Measurements from ENCODE around the gene ZSCAN25.
"Not testable (repeated sequence)": the region's sequence is repeated elsewhere in the genome, so short reads cannot be mapped to it uniquely, and the experiment has no call there.

ZSCAN25 gene

DNA sequence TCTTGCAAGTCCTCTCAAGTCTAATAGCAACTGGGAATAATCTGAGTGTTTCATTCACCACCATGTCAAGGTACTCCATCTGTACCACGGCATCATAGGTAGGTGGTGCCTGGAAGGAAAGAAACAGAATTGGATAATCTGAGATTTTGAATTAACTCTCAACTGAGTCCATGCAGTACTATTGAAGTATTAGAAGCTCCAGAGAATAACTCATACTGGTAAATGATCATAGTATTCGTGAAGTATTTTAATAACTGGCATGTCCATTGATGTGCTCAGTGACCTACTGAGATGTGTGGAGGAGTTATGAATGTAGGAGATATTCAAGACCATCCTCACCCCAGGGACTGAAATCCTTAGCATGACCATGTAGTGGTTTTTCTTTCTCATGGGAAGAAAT, 35.9 kb downstream of the ZSCAN25 start:
- DNase-seq = no peak

- not testable (repeated sequence) for DNase-seq
Measured at GRCh38 chr7:99653269-99653668, 36.5 kb downstream of the ZSCAN25 start.

DNA sequence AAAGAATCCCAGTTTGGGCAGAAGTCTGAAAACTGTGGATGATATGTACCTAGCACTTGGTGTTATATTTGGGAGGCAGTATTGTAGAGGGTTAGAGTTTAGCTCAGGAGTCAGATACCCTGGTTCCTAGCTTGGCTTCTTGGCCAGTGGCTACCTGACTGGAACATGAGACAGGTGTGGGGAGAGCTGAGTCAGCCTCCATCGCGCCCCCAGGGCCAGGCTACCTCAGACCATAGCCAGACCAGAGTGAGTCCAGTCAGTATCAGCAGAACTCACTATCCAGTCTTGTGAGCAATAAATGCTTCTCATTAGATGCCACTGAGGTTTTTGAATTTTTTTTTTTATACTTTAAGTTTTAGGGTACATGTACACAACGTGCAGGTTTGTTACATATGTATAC, 37.0 kb downstream of the ZSCAN25 start:
- no peak for DNase-seq

- not testable (repeated sequence) for DNase-seq
Measured at GRCh38 chr7:99654626-99655025, 37.9 kb downstream of the ZSCAN25 start.

DNA sequence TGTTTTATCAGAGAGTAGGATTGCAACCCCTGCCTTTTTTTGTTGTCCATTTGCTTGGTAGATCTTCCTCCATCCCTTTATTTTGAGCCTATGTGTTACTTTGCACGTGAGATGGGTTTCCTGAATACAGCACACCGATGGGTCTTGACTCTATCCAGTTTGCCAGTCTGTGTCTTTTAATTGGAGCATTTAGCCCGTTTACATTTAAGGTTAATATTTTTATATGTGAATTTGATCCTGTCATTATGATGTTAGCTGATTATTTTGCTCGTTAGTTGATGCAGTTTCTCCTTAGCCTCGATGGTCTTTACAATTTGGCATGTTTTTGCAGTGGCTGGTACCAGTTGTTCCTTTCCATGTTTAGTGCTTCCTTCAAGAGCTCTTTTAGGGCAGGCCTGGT, 41.1 kb downstream of the ZSCAN25 start:
- not testable (repeated sequence) for DNase-seq

DNA sequence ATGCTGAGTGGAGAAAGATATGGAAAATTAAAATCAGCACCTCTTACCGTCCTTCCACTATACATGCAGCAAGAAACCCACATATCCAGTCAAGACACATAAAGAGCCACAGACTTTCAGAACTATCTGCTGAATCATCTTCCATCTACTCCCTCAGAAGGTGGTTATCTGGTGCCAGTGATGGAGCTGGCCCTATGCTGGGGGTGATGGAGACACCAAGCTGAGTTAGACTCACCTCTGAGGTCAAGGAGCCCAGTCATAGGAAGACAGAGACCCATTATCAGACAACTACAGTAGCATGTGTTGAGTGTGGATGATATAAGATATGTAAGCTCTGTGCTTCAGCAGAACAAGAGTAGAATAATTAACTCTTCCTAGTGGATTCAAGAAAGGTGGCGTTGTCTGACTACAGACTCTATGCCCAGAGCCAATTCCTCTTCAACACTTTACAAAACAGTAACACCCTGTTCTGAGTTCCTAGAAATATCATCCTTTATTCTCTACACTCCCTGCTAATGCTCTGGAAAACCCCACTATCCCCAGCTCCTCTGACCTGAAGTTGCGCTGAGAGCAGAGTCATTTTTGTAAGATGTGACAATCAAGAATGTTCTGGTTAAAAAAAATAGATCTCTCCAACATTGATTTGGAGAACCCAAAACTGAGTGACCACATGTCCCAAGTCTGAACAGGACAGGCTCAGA, 48.7 kb downstream of the ZSCAN25 start:
- no peak for DNase-seq

GRCh38 chr7:99666013-99666395, 49.3 kb downstream of the ZSCAN25 start:
- no peak for DNase-seq

DNA sequence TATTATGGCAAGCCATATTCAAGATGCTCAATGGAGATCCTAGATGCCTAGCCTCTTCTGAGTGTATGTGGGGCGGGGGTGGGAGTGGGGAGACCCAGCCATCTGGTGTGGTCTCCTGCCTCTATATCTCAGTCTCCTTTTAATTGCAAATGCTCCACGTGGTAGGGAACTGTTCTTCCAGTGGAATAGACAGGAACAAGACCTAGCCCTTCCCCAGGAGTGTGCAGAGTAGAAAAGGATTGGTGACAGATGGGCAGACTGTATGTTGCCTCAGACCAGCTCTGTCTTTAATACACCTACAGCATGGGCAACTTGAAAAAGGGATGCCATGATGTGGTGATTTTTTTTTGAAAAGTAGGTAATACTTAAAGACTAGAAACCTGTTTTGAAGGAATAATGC, 50.4 kb downstream of the ZSCAN25 start:
- DNase-seq = no peak

- DNase-seq = no peak
Measured at GRCh38 chr7:99668541-99668940, 51.8 kb downstream of the ZSCAN25 start.

DNA sequence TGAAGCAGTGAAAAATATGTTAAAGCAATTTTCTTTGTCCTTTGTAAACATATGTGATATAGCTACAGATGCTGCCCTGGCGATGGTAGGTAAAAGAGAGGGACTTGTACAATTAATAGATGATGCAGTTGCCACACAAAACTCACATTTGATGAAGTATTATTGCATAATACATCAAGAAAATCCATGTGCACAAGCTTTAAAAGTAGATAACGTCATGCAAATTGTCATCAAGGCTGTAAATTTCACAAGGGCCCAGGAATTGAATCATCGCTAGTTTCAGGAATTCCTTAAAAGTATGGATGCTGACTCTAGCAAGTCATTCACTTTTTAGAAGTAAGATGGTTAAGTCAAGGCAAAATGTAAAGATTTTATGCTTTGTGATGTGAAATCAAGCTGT, 53.0 kb downstream of the ZSCAN25 start:
- DNase-seq = no peak

- DNase-seq = no peak
Measured at GRCh38 chr7:99672573-99672972, 55.8 kb downstream of the ZSCAN25 start.

- no peak for DNase-seq
Measured at GRCh38 chr7:99674995-99675742, 58.4 kb downstream of the ZSCAN25 start.

DNA sequence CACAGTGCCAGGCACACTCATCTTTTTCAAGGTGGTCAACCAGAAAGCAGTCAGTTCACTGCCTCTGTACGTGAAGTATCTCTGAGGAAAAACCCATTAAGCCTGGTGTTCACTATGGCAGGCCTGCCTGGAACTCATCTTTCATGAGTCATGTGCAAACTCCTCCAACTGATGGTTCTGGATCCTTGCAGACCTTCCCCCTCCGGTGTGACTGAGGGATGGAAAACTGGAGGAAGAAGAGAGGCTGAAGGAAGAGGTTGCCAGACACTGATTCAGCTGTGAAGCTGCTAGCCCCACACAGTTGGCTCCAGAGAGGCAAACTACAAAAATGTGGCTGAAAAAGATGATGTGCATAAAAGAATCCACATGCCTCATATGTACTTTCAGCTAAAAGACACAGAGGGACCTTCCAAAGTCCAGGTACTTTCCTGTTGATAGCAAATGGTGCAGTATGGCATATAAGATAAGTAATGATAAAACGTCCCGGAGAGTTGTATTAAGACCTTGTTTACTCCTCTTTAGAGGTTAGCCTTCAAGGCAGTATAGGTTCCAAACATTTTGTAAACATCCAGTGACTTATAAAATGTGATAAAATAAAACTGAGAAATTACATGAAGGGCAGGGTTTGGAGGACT, 60.4 kb downstream of the ZSCAN25 start:
- no peak for DNase-seq

- DNase-seq = no peak
Measured at GRCh38 chr7:99677648-99678045, 60.9 kb downstream of the ZSCAN25 start.

DNA sequence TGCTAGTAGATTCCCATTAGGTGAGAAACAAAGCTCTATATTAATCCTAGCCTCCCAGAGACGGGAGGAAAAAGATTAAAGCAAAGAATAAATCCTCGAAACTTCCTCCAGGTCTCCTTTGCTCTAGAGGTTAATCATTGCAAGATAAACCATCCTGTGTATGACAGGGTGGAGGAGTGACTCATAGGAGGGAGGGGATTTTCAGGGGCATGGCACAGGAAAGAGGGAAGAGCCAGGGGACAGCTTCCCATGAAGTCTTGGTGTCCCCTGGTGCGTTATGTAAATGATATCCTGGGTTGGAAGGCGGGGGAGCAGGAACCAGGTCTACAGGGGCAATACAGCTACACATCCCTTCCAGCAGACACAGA, 62.3 kb downstream of the ZSCAN25 start:
- no peak for DNase-seq

DNA sequence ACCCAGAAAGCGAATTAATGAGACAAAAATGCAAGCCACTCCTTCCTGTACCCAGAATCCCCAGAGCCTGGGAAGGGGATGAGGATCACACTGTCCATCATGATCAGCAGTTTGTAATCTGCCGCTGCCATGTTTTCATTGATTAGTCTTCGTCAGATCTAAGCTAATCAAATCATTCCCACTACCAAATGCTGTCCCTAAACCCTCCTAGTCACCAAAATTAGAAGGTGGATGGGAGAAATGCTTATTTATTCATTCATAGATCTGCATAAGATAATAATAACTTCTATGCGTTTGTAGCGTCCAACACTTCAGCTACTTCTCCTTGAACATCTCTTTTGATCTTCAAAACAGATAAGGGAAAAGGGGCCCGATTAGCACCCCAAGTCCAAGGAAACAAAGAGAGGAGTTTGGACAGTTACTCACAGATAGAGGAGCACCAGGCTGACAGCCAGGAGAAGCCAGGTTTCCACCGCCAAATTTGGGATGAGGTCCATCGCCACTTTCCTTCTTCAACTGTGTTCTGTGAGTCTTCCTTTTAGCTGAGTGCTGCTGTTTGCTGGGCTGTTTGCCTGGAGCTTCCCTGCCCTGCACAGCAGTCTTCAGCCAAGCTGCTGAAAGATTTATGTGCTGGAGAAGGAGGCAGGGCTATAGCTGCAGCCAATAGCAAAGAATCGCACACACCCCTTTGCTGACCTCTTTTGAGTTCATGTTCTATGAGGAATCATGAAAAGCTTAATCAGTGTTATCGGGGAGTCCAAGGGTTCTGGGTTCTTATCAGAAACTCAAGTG, 62.9 kb downstream of the ZSCAN25 start, which contains the start of gene CYP3A5:
Gene CYP3A5 (minus strand): TSS at position 597 of the 792 bp plus-strand sequence. CDS start 100 bp downstream, at position 497.
- no peak for DNase-seq
